ENCODE data around the gene NFE2L3.
"Not testable (repeated sequence)": the region's sequence is repeated elsewhere in the genome, so short reads cannot be mapped to it uniquely, and the experiment has no call there.

NFE2L3 gene

DNA sequence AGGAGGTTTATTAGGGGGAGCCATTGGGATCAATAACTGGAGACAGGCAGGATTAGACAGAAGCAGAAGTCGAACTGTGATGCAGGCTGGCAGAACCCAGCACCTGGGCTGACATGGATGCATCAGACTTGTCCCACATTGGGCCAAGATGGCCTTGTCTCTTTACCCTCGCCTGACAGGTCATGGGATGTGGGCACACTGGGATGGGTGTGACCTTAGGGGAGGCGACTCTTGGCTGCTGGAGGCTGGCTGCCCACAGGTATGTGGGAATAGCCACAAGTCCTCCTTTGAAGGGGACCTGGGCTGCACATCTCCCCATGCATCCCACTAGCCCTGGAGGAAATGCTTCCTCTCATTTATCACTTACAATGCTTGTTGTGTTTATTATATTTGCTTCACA, 17.3 kb downstream of the NFE2L3 start:
- DNase-seq = no peak

DNA sequence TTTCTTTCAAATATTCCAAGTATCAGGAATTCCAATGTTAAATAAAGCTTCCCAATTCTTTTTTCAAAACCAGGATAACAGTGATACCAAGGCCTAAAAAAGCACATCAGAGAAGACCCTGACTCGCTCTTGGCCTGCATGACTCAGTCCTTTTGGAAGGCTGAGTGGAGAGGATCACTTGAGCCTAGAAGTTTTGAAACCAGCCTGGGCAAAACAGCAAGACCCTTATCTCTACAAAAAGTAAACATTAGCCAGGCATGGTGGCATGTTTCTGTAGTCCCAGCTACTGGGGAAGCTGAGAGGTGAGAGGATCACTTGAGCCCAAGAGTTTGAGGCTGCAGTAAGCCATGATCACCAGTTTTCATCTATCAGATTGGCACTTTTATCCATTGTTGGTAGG, 18.7 kb downstream of the NFE2L3 start:
- no peak for DNase-seq

DNA sequence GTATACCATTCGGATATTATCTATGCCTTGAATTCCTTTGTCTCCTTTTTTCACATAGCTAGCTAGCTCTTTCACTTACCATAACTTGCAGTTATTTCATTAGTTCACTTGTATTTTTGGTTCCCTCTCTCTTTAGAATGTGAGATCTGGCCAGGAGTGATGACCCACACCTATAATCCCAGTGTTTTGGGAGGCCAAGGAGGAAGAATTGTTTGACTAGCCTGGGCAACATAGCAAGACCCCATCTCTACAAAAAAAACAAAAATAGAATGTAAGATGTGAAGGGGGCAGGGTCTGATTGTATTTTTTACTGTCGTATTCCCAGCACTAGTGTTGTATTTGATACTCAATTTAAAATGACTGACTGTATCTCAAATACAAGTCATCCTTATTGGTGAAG, 19.6 kb downstream of the NFE2L3 start:
- no peak for DNase-seq

DNA sequence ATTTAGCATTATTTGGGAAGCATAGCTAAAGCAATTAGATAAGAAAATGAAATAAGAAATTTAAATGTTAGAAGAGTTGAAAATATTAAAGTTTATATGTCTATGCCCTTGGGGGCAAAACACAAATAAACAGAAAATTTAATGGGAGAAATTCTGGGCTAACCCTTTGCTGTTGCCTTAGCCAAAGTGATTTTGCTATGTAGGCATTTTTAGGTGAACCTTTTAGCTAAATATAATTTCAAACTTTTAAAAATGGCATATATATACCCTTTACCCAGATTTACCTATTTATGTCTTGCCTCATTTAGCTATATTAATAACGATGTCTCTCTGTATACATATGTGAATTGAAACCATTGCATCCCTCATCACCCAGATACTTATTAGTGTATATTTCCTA, 20.1 kb downstream of the NFE2L3 start:
- no peak for DNase-seq

DNA sequence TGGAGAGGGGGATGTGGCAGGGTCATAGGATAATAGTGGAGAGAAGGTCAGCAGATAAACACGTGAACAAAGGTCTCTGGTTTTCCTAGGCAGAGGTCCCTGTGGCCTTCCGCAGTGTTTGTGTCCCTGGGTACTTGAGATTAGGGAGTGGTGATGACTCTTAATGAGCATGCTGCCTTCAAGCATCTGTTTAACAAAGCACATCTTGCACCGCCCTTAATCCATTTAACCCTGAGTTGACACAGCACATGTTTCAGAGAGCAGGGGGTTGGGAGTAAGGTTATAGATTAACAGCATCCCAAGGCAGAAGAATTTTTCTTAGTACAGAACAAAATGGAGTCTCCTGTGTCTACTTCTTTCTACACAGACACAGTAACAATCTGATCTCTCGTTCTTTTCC, 23.9 kb downstream of the NFE2L3 start:
- DNase-seq = not testable (repeated sequence)

DNA sequence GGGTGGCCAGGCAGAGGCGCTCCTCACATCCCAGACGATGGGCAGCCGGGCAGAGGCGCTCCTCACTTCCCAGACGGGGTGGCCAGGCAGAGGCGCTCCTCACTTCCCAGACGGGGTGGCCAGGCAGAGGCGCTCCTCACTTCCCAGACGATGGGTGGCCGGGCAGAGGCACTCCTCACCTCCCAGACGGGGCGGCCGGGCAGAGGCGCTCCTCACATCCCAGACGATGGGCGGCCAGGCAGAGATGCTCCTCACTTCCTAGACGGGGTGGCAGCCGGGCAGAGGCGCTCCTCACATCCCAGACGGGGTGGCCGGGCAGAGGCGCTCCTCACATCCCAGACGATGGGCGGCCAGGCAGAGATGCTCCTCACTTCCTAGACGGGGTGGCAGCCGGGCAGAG, 24.7 kb downstream of the NFE2L3 start:
- DNase-seq = not testable (repeated sequence)

DNA sequence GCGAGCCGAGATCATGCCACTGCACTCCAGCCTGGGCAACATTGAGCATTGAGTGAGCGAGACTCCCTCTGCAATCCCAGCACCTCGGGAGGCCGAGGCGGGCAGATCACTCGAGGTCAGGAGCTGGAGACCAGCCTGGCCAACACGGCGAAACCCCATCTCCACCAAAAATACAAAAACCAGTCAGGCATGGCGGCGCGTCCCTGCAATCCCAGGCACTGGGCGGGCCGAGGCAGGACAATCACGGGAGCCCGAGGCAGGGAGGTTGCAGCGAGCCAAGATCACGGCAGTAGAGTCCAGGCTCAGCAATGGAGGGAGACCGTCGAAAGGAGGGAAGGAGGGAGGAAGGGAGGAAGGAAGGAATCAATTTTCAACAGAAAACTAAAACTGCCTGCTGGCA, 25.3 kb downstream of the NFE2L3 start:
- not testable (repeated sequence) for DNase-seq

DNA sequence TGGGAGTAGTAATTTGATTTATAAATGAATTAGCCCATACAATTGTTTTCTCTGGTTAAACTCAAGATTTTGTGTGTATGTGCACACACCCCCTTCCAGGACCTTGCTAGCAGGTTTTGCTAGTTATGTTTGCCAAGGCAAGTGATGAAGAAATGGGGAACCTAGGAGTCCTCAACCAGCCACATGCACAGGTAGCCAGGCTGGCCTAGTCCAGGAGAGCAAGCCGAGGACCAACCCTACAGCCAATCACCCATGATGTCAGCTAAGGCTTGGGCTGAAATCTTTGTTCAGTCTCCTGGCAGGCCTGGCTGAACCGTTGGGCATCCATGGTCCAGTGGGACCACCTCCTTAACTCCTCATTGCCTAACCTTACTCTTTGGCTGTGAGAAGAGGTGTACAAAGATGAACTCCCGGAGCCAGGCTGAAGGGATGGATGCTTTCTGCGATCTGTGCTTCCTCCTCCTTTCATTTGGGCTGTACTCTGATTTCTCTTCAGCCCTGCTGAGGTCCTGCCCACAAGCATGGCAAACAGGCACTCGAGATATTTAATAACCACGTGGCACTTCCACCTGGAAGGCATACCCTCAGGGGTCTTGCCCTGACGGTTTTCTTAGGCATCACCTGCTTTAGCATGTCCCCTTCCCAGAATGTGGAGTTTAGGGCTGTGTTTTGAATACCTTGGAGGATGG, 26.4 kb downstream of the NFE2L3 start:
- DNase-seq = no peak

DNA sequence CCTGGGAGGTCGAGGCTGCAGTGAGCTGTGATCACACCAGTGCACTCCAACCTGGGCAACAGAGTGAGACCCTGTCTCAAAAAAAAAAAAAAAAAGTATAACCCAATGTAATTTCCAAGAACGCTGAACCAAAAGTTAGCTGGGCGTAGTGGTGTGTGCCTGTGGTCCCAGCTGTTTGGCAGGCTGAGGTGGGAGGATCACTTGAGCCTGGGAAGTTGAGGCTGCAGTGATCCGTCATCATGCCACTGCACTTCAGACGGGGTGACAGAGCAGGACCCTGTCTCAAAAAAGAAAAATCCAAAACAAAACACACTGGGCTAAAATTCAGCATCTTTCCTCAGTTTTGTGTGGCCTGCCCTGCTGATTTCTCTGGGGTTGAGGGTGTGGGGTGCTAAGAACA, 27.4 kb downstream of the NFE2L3 start:
- DNase-seq = no peak

DNA sequence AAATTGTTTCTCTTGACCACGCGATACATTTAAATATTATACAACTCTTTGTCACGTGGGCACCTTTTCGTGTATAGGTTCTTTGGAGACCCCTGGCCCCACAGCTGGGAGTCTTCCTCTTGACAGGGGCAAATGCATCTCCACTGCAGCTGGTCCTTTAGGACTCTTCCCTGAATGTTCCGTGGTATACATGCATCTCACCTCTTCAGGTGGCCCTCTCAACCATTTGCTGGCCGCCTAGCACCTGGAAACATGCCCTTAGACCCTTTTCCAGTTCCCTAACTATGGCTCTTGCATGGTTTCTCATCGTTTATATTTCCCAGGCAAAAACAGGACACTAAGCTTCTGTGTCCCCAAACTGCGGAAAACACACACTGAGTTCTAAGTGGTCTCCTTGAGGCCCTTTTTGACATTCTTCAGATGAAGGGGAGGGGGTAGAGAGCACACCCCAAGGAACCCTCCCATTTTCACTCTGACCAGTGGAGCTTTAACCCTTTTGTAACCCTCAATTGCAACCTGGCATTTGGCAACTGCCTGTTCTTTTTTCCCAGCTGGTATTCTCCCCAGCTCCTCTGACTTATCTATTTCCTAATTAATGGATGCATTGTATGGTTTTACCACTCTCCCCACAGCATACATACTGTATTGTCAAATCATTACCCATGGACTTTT, 28.0 kb downstream of the NFE2L3 start:
- DNase-seq = no peak

DNA sequence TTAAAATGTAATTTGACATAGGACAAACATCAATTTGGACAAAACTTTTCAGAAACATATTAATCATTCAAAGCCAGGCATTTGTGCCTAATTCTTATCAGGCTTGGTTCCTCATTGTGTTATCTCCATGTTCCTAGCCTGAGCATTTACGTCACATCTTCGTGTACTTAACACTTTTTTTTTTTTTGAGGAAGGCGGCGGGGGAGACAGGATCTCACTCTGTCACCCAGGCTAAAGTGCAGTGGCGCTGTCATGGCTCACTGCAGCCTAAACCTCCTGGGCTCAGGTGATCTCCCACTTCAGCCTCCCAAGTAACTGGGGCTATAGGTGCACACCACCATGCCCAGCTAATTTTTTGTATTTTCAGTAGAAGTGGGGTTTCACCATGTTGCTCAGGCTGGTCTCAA, 28.8 kb downstream of the NFE2L3 start:
- no peak for DNase-seq

DNA sequence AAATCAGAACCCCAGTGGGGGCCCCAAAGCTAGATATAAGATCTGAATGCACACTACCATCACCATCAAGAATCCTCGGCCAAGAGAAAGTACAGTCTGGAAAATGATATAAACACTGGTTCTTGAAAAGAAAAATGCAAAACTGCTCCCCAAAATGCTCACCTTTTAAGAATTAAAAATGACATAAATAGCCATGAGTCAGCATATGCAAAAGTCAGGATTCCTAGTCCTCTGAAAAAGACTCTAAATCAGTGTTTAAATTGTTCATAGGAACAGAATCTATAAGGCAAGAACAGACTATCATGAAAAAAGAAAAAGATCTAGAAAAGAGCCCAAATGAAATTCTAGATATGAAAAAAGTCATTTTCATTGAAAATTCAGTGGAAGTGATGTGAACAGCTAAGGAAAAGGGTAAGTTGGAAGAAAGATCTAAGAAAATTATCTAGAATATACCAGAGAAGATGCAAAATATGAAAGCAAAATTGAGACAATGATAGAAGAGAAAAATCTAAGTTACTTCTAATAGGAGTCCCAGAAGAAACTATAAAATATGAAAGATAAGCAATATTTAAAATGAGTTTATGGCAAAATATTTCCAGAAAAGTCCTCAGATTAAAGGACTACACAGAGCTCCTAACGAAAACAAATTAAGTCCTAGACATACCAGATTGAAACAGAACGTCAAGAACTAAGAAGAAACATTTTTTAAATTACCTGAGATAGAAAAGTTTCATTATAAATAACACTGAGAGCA, 29.7 kb downstream of the NFE2L3 start:
- no peak for DNase-seq

DNA sequence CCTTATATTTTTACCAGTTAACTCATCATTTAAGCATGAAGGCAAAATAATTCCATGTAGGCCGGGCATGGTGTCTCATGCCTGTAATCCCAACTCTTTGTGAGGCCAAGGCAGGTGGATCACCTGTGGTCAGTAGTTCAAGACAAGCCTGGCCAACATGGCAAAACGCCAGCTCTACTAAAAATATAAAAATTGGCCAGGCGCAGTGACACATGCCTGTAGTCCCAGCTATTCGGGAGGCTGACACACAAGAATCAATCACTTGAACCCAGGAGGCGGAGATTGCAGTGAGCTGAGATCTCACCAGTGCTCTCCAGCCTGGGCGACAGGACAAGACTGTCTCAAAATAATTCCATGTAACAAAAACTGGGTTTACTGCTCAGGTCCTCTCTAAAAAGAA, 30.3 kb downstream of the NFE2L3 start:
- no peak for DNase-seq

DNA sequence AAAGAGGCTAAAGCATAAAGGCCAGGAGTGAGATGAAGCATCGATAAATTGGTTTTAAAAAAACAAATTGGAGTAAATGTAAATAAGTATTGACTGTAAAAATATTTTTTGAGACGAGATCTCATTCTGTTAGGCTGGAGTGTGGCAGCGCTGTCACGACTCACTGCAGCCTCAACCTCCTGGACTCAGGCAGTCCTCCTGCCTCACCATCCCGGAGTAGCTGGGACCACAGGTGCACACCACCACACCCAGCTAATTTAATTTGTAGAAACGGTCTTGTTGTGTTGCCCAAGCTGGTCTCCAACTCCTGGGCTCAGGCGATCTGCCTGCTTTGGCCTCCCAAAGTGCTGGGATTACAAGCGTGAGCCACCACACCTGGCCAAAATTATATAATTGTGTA, 30.7 kb downstream of the NFE2L3 start:
- no peak for DNase-seq

DNA sequence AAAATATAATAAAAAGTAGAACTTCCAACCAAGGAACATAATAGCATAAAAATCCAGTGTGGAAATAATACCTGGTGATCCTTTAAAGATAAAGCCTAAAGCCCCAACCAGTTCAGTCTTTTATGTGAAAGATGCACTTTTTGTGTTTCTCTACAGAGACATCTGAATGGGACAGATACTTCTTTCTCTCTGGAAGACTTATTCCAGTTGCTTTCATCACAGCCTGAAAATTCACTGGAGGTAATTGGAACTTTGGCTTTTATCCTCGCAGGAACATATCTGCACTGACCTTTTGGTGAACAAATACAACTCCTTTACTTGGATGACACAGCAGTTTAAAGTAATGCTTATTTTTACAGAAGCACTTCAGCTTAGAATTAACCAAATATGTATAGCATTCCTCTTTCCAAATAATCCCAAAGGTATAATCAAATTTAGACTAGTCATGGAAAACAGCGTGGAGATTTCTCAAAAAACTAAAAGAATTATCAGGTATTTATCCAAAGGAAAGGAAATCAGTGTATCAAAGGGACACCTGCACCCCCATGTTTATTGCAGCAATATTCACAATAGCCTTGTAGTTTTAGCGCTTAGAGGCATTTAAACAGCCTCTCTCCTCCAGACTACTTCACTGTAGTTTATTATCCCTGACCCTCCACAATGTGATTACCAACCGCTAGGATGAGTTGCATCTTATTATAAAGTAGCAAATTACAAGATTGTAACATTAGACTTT, 31.7 kb downstream of the NFE2L3 start:
- no peak for DNase-seq

DNA sequence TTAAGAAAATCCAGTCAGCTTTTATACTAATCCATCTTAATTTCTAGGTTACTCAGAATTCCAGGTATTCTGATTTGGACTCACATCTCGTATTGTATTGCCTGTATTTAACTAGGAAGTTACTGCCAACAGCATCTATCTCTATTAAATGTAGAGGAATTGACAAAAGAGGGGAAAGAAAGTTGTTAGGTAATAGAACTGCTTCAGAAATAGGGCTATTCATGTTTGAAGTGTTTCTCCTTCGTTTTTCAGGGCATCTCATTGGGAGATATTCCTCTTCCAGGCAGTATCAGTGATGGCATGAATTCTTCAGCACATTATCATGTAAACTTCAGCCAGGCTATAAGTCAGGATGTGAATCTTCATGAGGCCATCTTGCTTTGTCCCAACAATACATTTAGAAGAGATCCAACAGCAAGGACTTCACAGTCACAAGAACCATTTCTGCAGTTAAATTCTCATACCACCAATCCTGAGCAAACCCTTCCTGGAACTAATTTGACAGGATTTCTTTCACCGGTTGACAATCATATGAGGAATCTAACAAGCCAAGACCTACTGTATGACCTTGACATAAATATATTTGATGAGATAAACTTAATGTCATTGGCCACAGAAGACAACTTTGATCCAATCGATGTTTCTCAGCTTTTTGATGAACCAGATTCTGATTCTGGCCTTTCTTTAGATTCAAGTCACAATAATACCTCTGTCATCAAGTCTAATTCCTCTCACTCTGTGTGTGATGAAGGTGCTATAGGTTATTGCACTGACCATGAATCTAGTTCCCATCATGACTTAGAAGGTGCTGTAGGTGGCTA, 32.5 kb downstream of the NFE2L3 start:
- DNase-seq = not testable (repeated sequence)

DNA sequence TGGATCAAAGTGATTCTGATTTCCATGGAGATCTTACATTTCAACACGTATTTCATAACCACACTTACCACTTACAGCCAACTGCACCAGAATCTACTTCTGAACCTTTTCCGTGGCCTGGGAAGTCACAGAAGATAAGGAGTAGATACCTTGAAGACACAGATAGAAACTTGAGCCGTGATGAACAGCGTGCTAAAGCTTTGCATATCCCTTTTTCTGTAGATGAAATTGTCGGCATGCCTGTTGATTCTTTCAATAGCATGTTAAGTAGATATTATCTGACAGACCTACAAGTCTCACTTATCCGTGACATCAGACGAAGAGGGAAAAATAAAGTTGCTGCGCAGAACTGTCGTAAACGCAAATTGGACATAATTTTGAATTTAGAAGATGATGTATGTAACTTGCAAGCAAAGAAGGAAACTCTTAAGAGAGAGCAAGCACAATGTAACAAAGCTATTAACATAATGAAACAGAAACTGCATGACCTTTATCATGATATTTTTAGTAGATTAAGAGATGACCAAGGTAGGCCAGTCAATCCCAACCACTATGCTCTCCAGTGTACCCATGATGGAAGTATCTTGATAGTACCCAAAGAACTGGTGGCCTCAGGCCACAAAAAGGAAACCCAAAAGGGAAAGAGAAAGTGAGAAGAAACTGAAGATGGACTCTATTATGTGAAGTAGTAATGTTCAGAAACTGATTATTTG, 33.3 kb downstream of the NFE2L3 start:
- DNase-seq = no peak

DNA sequence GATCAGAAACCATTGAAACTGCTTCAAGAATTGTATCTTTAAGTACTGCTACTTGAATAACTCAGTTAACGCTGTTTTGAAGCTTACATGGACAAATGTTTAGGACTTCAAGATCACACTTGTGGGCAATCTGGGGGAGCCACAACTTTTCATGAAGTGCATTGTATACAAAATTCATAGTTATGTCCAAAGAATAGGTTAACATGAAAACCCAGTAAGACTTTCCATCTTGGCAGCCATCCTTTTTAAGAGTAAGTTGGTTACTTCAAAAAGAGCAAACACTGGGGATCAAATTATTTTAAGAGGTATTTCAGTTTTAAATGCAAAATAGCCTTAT, 33.8 kb downstream of the NFE2L3 start:
- no peak for DNase-seq

DNA sequence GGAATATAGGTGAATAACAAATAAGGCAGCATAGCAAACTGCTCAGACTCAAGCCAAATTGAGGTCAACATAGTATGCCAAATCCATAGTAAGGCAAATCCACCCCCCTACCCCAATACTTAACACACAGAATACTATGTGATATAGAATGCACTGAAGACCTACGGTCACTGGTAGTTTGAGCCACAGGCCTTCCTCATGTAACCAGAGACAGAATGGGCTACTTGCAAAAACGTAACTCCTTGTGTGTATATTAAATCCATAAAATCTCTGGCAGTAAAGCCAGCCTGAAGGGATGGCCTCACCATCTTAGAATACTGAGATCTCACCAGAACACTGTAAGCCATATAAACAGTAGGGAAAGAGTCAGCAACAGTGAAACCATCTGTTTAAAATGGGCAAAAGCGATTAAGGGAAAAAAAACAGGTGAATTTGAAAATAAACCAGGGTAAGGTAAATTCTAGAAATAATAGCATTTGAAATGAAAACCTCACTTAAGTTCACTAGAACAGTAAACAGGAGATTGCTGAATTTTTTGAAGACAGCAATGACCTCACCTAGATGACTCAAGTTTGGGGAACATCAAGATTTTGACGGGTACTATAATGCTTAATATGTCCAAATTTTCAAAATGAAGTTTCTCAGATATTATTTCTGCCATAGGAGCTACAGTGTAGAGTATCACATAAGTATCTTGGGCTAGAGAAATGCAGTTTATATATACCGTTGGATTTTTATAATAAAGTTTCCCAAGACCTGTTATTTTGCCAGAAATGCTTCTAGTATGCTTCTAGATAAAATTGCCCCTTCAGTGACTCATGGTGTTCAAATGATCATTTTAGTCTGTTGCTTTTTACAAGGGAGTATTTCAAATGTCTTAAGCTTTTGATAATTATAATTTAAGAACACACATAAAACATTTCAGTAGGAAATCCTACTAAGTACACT, 34.6 kb downstream of the NFE2L3 start:
- no peak for DNase-seq

DNA sequence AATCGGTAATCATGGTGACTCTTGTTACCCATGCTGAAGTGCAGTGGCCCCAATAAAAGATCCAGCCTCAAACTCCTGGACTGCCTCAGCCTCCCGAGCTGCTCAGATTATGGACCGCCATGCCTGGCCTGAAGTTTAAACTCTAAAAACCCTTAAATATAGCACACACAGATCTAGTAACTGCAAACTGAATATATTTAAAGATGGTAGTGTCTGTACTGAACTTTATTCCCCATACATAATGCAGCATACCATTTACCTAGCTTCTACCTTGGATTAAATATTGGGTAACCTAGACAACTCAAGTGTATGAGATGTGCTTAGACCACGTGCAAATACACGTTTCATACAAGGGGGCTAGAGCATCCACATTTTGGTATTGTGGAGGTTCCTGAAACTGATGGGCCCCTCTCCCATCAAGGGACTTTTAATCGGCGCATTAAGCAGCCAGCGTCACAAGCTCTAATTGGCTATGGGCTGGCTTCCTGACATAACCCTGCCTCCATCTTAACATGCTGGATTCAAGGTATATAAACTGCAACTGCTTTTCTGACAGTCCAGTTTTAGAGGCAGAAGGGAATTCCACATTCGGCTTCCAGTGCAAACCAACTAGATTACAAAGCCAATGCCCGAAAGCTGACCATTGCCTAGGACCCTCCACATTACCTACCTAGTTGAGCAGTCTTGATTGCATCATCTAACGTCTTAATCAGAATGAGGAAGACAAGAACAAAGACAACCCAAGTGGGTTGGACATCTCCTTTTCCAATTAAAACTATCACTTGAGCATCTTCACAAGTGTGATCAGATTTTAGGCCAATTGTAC, 35.6 kb downstream of the NFE2L3 start:
- DNase-seq = no peak

Data from NCI-H526 (cell line).